HG02798 (cell line): ENCODE data around the gene TMPRSS11E.
"Not testable (repeated sequence)": the region's sequence is repeated elsewhere in the genome, so short reads cannot be mapped to it uniquely, and the experiment has no call there.

Source experiments
- ATAC-seq: cut with Tn5 transposase; IDR thresholded peaks from one replicate; pipeline ENCODE4 v1.9.1; 2021; ENCODE audit warnings: mild to moderate bottlenecking; ENCODE audit not compliant: unreplicated experiment, poor library complexity

TMPRSS11E gene

DNA sequence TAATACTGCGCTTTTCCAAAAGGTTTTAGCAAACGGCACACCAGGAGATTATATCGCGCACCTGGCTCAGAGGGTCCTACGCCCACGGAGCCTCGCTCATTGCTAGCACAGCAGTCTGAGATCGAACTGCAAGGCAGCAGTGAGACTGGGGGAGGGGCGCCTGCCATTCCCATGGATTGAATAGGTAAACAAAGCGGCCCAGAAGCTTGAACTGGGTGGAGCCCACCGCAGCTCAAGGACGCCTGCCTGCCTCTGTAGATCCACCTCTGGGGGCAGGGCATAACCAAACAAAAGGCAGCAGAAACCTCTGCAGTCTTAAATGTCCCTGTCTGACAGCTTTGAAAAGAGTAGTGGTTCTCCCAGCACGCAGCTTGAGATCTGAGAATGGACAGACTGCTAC is 95.5 kb downstream of the TMPRSS11E start:
- ATAC-seq: not testable (repeated sequence)
